MCF 10A (cell line): Measurements from ENCODE around the gene GPR132. TPM values are rescaled to one million over a fixed set of nuclear protein-coding genes. Genes with fewer than 3 reads are reported as not detected.
"Not testable (repeated sequence)": the region's sequence is repeated elsewhere in the genome, so short reads cannot be mapped to it uniquely, and the experiment has no call there.

Experiments used
- BruUV-seq: library from RNA; stranded (reverse); fragments of 400-500 nt; replicated peaks from 2 replicates; lab custom pipeline; 2021; lab: Mats Ljungman, UMichigan
- CTCF ChIA-PET: fragments of 300-600 bp; sonication (Branson Sonifier 250); formaldehyde crosslinking; extraction: SDS; loops from one replicate; lab custom pipeline; 2021; ENCODE audit warnings: antibody characterized with exemption, inconsistent platforms; lab: Yijun Ruan, JAX
- POLR2A ChIA-PET: fragments of 300-600, 350-650 bp; sonication (Branson Sonifier 250); formaldehyde crosslinking; extraction: SDS; loops from one replicate; lab custom pipeline; 2020; ENCODE audit warnings: antibody characterized with exemption, inconsistent platforms; lab: Yijun Ruan, JAX
- DNase-seq: peaks from one replicate; pipeline ENCODE4 v3.0.0-alpha.2; 2018; ENCODE audit not compliant: unreplicated experiment
- H3K27ac Mint-ChIP-seq: one replicate; pipeline ENCODE4 v1.8.0; 2022; ENCODE audit warnings: mild to moderate bottlenecking, low read depth, mixed read lengths; ENCODE audit not compliant: unreplicated experiment
- H3K27me3 Mint-ChIP-seq: one replicate; pipeline ENCODE4 v1.8.0; 2022; ENCODE audit warnings: mixed read lengths; ENCODE audit not compliant: insufficient read depth, unreplicated experiment
- H3K36me3 Mint-ChIP-seq: one replicate; pipeline ENCODE4 v1.8.0; 2022; ENCODE audit warnings: mild to moderate bottlenecking, moderate library complexity, mixed read lengths; ENCODE audit not compliant: insufficient read depth, unreplicated experiment
- H3K4me1 Mint-ChIP-seq: one replicate; pipeline ENCODE4 v1.8.0; 2022; ENCODE audit warnings: mixed read lengths; ENCODE audit not compliant: insufficient read depth, unreplicated experiment
- H3K4me3 Mint-ChIP-seq: one replicate; pipeline ENCODE4 v1.8.0; 2022; ENCODE audit warnings: mild to moderate bottlenecking, moderate library complexity, mixed read lengths; ENCODE audit not compliant: unreplicated experiment
- H3K9me3 Mint-ChIP-seq: one replicate; pipeline ENCODE4 v1.8.0; 2022; ENCODE audit warnings: mixed read lengths; ENCODE audit not compliant: unreplicated experiment
- intact Hi-C: fragments of 100-400 bp; cut with micrococcal nuclease; formaldehyde crosslinking; loops from 2 replicates; pipeline ENCODE4 v1.14.1; 2022
- total RNA-seq: library from RNA; stranded (reverse); gene quantifications from 2 replicates; pipeline ENCODE4 v1.2.3, GENCODE V29; 2022
- TF ChIP-seq, protein P1 (sequence below): fragments of 200-600 bp; IDR thresholded peaks from one replicate; pipeline ENCODE4 v1.8.0; 2022; ENCODE audit warnings: antibody characterized with exemption, mild to moderate bottlenecking; ENCODE audit not compliant: unreplicated experiment

The GPR132 gene
- total RNA-seq, 1 experiment from 2014 or later: 0.42 TPM

DNA sequence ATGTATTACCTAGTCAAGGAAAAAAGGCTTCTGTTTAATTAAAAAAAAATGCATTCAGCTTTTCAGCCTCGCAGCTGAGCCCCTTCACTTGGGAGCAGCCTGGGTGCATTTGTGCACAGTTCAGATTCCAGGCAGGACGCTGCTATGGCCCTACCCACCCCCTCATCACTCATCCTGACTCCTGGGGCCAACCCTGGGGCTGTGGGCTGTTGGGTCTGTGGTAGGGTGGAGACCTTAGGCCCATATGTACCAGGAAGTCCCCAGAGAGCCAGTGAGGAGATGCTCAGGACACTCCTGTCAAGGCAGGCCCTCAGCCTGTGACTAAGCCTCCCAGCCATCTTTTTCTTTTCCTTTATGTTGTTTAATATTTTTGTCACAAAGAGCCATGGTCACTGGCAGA is 35.0 kb downstream of the GPR132 start:
- Mint-ChIP-seq H3K27ac (no peak overlapping the region), H3K4me3 (no peak overlapping the region), H3K4me1 (no peaks in the 10 kb centered on the region), H3K27me3 (no peaks in the 10 kb centered on the region), H3K36me3 (peaks cover 6% of the 10 kb centered on the region), H3K9me3 (peaks cover 6% of the 10 kb centered on the region)
- no TSS peak for BruUV-seq
- no peak for DNase-seq
- ChIA-PET CTCF (interaction anchor here (0.9 to 1.6 kb wide), 2 partner anchors 15 to 61 kb away, joined by 4 to 5 read pairs; no protein-coding TSS in a partner anchor), POLR2A (interaction anchor here (0.9 kb wide), 1 partner anchor 58 kb away, joined by 3 read pairs; no protein-coding TSS in a partner anchor)
- TF ChIP-seq, protein P1, sequence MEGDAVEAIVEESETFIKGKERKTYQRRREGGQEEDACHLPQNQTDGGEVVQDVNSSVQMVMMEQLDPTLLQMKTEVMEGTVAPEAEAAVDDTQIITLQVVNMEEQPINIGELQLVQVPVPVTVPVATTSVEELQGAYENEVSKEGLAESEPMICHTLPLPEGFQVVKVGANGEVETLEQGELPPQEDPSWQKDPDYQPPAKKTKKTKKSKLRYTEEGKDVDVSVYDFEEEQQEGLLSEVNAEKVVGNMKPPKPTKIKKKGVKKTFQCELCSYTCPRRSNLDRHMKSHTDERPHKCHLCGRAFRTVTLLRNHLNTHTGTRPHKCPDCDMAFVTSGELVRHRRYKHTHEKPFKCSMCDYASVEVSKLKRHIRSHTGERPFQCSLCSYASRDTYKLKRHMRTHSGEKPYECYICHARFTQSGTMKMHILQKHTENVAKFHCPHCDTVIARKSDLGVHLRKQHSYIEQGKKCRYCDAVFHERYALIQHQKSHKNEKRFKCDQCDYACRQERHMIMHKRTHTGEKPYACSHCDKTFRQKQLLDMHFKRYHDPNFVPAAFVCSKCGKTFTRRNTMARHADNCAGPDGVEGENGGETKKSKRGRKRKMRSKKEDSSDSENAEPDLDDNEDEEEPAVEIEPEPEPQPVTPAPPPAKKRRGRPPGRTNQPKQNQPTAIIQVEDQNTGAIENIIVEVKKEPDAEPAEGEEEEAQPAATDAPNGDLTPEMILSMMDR: no peak
- intact Hi-C loops: no loop called here

DNA sequence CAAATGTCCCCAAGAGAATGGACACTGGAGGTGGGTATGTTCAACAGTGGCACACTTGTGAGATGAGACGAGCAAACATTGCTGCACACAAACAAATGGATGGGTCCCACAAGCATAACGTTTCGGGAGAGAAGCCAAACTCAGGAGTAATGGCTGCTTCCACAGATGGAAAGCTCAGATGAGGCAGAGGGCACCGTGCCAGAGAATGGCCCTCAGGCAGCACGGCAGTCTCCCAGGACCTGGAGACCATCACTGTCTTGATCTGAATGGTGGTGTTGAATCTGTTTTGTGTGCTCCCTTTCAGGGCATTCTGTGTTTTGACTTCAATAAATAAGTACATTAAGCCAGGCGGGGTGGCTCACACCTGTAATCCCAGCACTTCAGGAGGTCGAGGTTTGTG is 35.8 kb downstream of the GPR132 start:
- TF ChIP-seq, protein P1: no peak
- Mint-ChIP-seq H3K27me3 (no peaks in the 10 kb centered on the region), H3K4me3 (no peak overlapping the region), H3K36me3 (peaks cover 6% of the 10 kb centered on the region), H3K27ac (no peak overlapping the region), H3K4me1 (no peaks in the 10 kb centered on the region), H3K9me3 (peaks cover 6% of the 10 kb centered on the region)
- CTCF ChIA-PET: interaction anchor here (0.7 to 5.2 kb wide), 6 partner anchors 13 to 60 kb away, joined by 4 to 44 read pairs (median 6); no protein-coding TSS in a partner anchor
- no peak for DNase-seq
- intact Hi-C loops: no loop called here
- no TSS peak for BruUV-seq
- POLR2A ChIA-PET: interaction anchor here (1.0 to 18.5 kb wide), 2 partner anchors 9 to 58 kb away, joined by 4 to 636 read pairs; partner anchors contain the start of gene CDCA4

DNA sequence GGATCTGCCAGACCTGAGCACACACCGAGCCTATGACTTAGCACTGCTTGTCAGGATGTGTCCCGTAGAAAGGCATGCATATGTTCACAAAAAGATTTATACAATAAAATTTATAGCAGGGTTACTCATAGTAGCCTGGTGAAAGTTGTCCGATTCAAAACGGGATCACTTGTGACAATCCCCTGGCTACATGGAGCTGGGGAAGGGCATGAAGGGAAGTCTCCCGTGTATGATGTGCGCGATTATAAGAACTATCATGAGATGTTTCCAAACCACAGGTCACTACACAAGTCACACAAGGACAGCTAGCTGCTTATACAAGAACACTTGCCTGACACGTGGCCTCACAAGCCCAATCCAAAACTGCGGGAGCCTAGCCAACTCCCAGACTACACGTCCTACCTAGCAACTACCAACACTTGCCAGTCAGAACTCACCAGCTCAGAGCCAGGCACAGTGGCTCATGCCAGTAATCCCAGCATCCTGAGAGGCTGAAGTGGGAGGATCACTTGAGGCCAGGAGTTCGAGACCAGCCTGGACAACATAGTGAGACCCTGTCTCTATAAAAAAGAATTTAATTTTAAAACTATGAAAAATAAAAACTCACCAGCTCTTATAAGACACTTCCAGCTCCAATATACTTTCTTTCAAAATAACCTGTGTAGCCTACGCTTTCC is 36.8 kb downstream of the GPR132 start:
- Mint-ChIP-seq H3K27ac (peak overlapping the region; percentile 51), H3K4me1 (peaks cover 8% of the 10 kb centered on the region), H3K36me3 (no peaks in the 10 kb centered on the region), H3K9me3 (peaks cover under 1% of the 10 kb centered on the region), H3K4me3 (no peak overlapping the region), H3K27me3 (no peaks in the 10 kb centered on the region)
- TF ChIP-seq, protein P1: no peak
- CTCF ChIA-PET: interaction anchor here (0.6 to 5.2 kb wide), 5 partner anchors 17 to 69 kb away, joined by 3 to 44 read pairs (median 7); no protein-coding TSS in a partner anchor
- POLR2A ChIA-PET: interaction anchor here (0.7 to 18.5 kb wide), 7 partner anchors 8 to 791 kb away, joined by 3 to 636 read pairs (median 3); partner anchors contain the start of gene CDCA4
- intact Hi-C loops: no loop called here
- no peak for DNase-seq
- no TSS peak for BruUV-seq

DNA sequence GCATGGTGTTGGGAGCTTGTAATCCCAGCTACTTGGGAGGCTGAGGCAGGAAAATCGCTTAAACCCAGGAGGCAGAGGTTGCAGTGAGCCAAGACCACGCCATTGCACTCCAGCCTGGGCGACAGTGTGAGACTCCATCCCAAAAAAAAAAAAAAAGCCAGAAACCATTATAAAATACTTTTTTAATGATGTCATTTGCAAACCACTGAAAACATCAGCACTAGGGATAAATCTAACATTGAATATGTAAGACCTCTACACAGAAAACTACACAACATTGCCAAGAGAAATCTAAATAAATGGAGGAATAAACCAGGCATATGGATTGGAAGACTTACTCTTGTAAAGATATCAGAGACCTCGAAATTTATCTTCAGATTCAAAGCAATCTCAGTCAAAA is 37.5 kb downstream of the GPR132 start:
- H3K27ac Mint-ChIP-seq, H3K4me3 Mint-ChIP-seq, H3K27me3 Mint-ChIP-seq, DNase-seq, intact Hi-C loops, H3K9me3 Mint-ChIP-seq, H3K36me3 Mint-ChIP-seq: not testable (repeated sequence)
- ChIA-PET CTCF (interaction anchor here (0.6 to 5.2 kb wide), 5 partner anchors 17 to 502 kb away, joined by 3 to 44 read pairs (median 7); no protein-coding TSS in a partner anchor), POLR2A (interaction anchor here (0.7 to 18.5 kb wide), 5 partner anchors 9 to 93 kb away, joined by 3 to 636 read pairs (median 3); no protein-coding TSS in a partner anchor)
- BruUV-seq: TSS peak; percentile 40
- H3K4me1 Mint-ChIP-seq: peaks cover 14% of the 10 kb centered on the region
